Measurements from ENCODE around the gene APLP1. TPM values are rescaled to one million over a fixed set of nuclear protein-coding genes. Genes with fewer than 3 reads are reported as not detected.
"Not testable (repeated sequence)": the region's sequence is repeated elsewhere in the genome, so short reads cannot be mapped to it uniquely, and the experiment has no call there.

APLP1 gene
- total and polyA plus RNA-seq, 3 donors from 2014 or later = 37.9 to 54.3 (median 45.7) TPM

- Histone ChIP-seq H3K4me1 (no peaks in the 10 kb centered on the region), H3K36me3 (ENCODE audit: low read depth, missing control alignments) (no peaks in the 10 kb centered on the region), H3K4me3 (no peak overlapping the region), H3K27me3 (no peaks in the 10 kb centered on the region), H3K27ac (no peak overlapping the region), H3K9me3 (no peaks in the 10 kb centered on the region)
- TF ChIP-seq CTCF (IDR thresholded peaks at IDR 0.05) = no peak
- TF ChIP-seq POLR2A (IDR thresholded peaks at IDR 0.05) = no peak
- no peak for DNase-seq
- WGBS, 2 donors = 48 to 75% methylated on average over 7 to 18 of the region's 18 CpGs
- intact Hi-C loops (cut with DNase I; ENCODE audit: low total_unique reads) = no loop called here
These were observed 37.4 kb upstream of the APLP1 start for GRCh38 chr19:35830986-35831385.

GRCh38 chr19:35832054-35832453 lies 36.3 kb upstream of the APLP1 start:
- no peaks in the 10 kb centered on the region for H3K27me3 ChIP-seq
- WGBS, 2 donors = 63 to 67% methylated on average over 4 of the region's 4 CpGs
- H3K4me3 ChIP-seq = no peak overlapping the region
- no peak overlapping the region for H3K27ac ChIP-seq
- no peaks in the 10 kb centered on the region for H3K36me3 ChIP-seq (ENCODE audit: low read depth, missing control alignments)
- TF ChIP-seq CTCF (IDR thresholded peaks at IDR 0.05) (no peak), POLR2A (IDR thresholded peaks at IDR 0.05) (no peak)
- H3K9me3 ChIP-seq = no peaks in the 10 kb centered on the region
- no peak for DNase-seq
- no peaks in the 10 kb centered on the region for H3K4me1 ChIP-seq
- intact Hi-C loops (cut with DNase I; ENCODE audit: low total_unique reads) = no loop called here

GRCh38 chr19:35833972-35834371 lies 34.4 kb upstream of the APLP1 start:
- Histone ChIP-seq H3K27me3 (no peaks in the 10 kb centered on the region), H3K9me3 (no peaks in the 10 kb centered on the region), H3K4me1 (no peaks in the 10 kb centered on the region), H3K27ac (no peak overlapping the region), H3K4me3 (no peak overlapping the region), H3K36me3 (ENCODE audit: low read depth, missing control alignments) (no peaks in the 10 kb centered on the region)
- WGBS, 2 donors = 64% methylated on average over 7 of the region's 7 CpGs
- TF ChIP-seq POLR2A (IDR thresholded peaks at IDR 0.05) (no peak), CTCF (IDR thresholded peaks at IDR 0.05) (no peak)
- intact Hi-C loops (cut with DNase I; ENCODE audit: low total_unique reads) = no loop called here
- no peak for DNase-seq

GRCh38 chr19:35836096-35836495 lies 32.3 kb upstream of the APLP1 start:
- H3K9me3 ChIP-seq; intact Hi-C loops (cut with DNase I; ENCODE audit: low total_unique reads); H3K36me3 ChIP-seq (ENCODE audit: low read depth, missing control alignments); H3K27me3 ChIP-seq; H3K4me1 ChIP-seq; DNase-seq; H3K4me3 ChIP-seq; H3K27ac ChIP-seq: not testable (repeated sequence)
- 64 to 66% methylated on average over 11 of the region's 11 CpGs for WGBS, 2 donors

GRCh38 chr19:35841961-35842595 lies 26.3 kb upstream of the APLP1 start:
- Histone ChIP-seq H3K4me3 (no peak overlapping the region), H3K4me1 (no peaks in the 10 kb centered on the region), H3K27ac (no peak overlapping the region), H3K9me3 (no peaks in the 10 kb centered on the region), H3K36me3 (ENCODE audit: low read depth, missing control alignments) (no peaks in the 10 kb centered on the region), H3K27me3 (no peaks in the 10 kb centered on the region)
- DNase-seq = no peak
- 81 to 89% methylated on average over 10 to 13 of the region's 13 CpGs for WGBS, 2 donors
- TF ChIP-seq CTCF (IDR thresholded peaks at IDR 0.05) = no peak
- TF ChIP-seq POLR2A (IDR thresholded peaks at IDR 0.05) = no peak
- intact Hi-C loops (cut with DNase I; ENCODE audit: low total_unique reads) = no loop called here
